DND-41 (cell line): ENCODE results near the gene TMEM44.

Source experiments
- ATAC-seq: fragments of 200-7000 bp; cut with Tn5 transposase; 3 replicates; pipeline ENCODE4 v1.9.1; 2021; ENCODE audit warnings: low read depth; ENCODE audit not compliant: insufficient read depth
- DNase-seq: peaks from one replicate; pipeline ENCODE4 v3.0.0-alpha.2; 2020
- H2AFZ ChIP-seq: 2 replicates; pipeline ENCODE4 v1.6.0; 2012; ENCODE audit warnings: low read depth, low read length
- H3K27ac ChIP-seq: 2 replicates; pipeline ENCODE4 v1.5.1; 2012; ENCODE audit warnings: low read length, inconsistent platforms
- H3K27me3 ChIP-seq: fragments of 200-600 bp; sonication (generic); 2 replicates; pipeline ENCODE4 v1.6.0; 2012; ENCODE audit warnings: low read length, mild to moderate bottlenecking, inconsistent platforms; ENCODE audit not compliant: insufficient read depth, poor library complexity
- H3K36me3 ChIP-seq: 2 replicates; pipeline ENCODE4 v1.5.1; 2012; ENCODE audit warnings: low read length, inconsistent platforms; ENCODE audit not compliant: insufficient read depth
- H3K4me1 ChIP-seq: 2 replicates; pipeline ENCODE4 v1.5.1; 2012; ENCODE audit warnings: mild to moderate bottlenecking, low read length; ENCODE audit not compliant: insufficient read depth
- H3K4me2 ChIP-seq: 2 replicates; pipeline ENCODE4 v1.6.0; 2012; ENCODE audit warnings: mild to moderate bottlenecking, moderate library complexity, low read length, inconsistent platforms; ENCODE audit not compliant: insufficient read depth
- H3K4me3 ChIP-seq, 2 experiments: fragments of 200-600 bp in 1 of 2; shearing (Covaris generic) in 1 of 2; 2 replicates each; pipeline ENCODE4 v1.5.1; 2012 to 2016; ENCODE audit warnings: inconsistent platforms in 2 of 2, low read length in 2 of 2, mild to moderate bottlenecking in 2 of 2, low read depth in 1 of 2, moderate library complexity in 1 of 2
- H3K79me2 ChIP-seq: 2 replicates; pipeline ENCODE4 v1.6.0; 2012; ENCODE audit warnings: low read length, inconsistent platforms; ENCODE audit not compliant: insufficient read depth
- H3K9ac ChIP-seq: 2 replicates; pipeline ENCODE4 v1.6.0; 2012; ENCODE audit warnings: low read depth, mild to moderate bottlenecking, inconsistent platforms, low read length, moderate library complexity
- H3K9me3 ChIP-seq: 2 replicates; pipeline ENCODE4 v1.5.1; 2012; ENCODE audit warnings: low read length, moderate library complexity, mild to moderate bottlenecking, inconsistent platforms; ENCODE audit not compliant: insufficient read depth, severe bottlenecking
- H4K20me1 ChIP-seq: 2 replicates; pipeline ENCODE4 v1.6.0; 2012; ENCODE audit warnings: low read length; ENCODE audit not compliant: insufficient read depth
- CTCF ChIP-seq: IDR thresholded peaks from 2 replicates; pipeline ENCODE4 v1.5.1; 2012; ENCODE audit warnings: borderline replicate concordance, low read length, moderate library complexity, mild to moderate bottlenecking; ENCODE audit not compliant: poor library complexity, severe bottlenecking; ENCODE audit errors: extremely low read depth
- EZH2 ChIP-seq: IDR thresholded peaks from 3 replicates; pipeline ENCODE4 v1.6.1; 2012; ENCODE audit warnings: borderline replicate concordance, low read depth, mild to moderate bottlenecking, moderate library complexity, low read length, inconsistent platforms; ENCODE audit not compliant: severe bottlenecking

The TMEM44 gene

GRCh38 chr3:194598771-194599557, 34.3 kb downstream of the TMEM44 start:
- Histone ChIP-seq H3K9me3 (no peaks in the 10 kb centered on the region), H3K4me1 (peaks cover 5% of the 10 kb centered on the region), H3K4me3 (no peak overlapping the region), H4K20me1 (no peaks in the 10 kb centered on the region), H3K27me3 (no peaks in the 10 kb centered on the region), H3K79me2 (no peaks in the 10 kb centered on the region), H3K9ac (no peak overlapping the region), H3K27ac (no peak overlapping the region), H3K36me3 (peaks cover 30% of the 10 kb centered on the region), H2AFZ (no peak overlapping the region), H3K4me2 (no peak overlapping the region)
- ATAC-seq (no peak), DNase-seq (no peak)
- no peak for TF ChIP-seq EZH2
- TF ChIP-seq CTCF: no peak

GRCh38 chr3:194596906-194597305, 36.3 kb downstream of the TMEM44 start:
- Histone ChIP-seq H2AFZ (no peak overlapping the region), H3K36me3 (peaks cover 24% of the 10 kb centered on the region), H3K9ac (no peak overlapping the region), H3K4me1 (peaks cover 5% of the 10 kb centered on the region), H3K27me3 (no peaks in the 10 kb centered on the region), H3K27ac (no peak overlapping the region), H3K79me2 (no peaks in the 10 kb centered on the region), H3K4me3 (no peak overlapping the region), H3K9me3 (no peaks in the 10 kb centered on the region), H4K20me1 (no peaks in the 10 kb centered on the region), H3K4me2 (no peak overlapping the region)
- no peak for DNase-seq
- TF ChIP-seq EZH2: no peak
- no peak for TF ChIP-seq CTCF
- ATAC-seq: no peak

GRCh38 chr3:194592798-194593752, 40.1 kb downstream of the TMEM44 start:
- H3K27ac ChIP-seq: no peak overlapping the region
- H3K9me3 ChIP-seq: no peaks in the 10 kb centered on the region
- H3K27me3 ChIP-seq: no peaks in the 10 kb centered on the region
- no peak overlapping the region for H3K4me2 ChIP-seq
- H3K4me1 ChIP-seq: peaks cover 5% of the 10 kb centered on the region
- H3K36me3 ChIP-seq: peaks cover 28% of the 10 kb centered on the region
- ATAC-seq (no peak), DNase-seq (no peak)
- TF ChIP-seq EZH2: no peak
- no peak for TF ChIP-seq CTCF
- H2AFZ ChIP-seq: no peak overlapping the region
- H4K20me1 ChIP-seq: no peaks in the 10 kb centered on the region
- H3K79me2 ChIP-seq: no peaks in the 10 kb centered on the region
- no peak overlapping the region for H3K4me3 ChIP-seq
- no peak overlapping the region for H3K9ac ChIP-seq
